Activated CD4-positive, alpha-beta T cell treated with anti-CD3 and anti-CD28 coated beads for 36 hours (primary cell): ENCODE measurements around the gene ZNF747. TPM values are rescaled to one million over a fixed set of nuclear protein-coding genes. Genes with fewer than 3 reads are reported as not detected.

Experiments
- ATAC-seq: fragments of 200-7000 bp; cut with Tn5 transposase; one replicate; pipeline ENCODE4 v1.10.0; 2021; ENCODE audit warnings: mild to moderate bottlenecking, moderate library complexity
- CTCF ChIA-PET: fragments of 350-600 bp; sonication (Branson Sonifier 250); formaldehyde crosslinking; loops from one replicate; lab custom pipeline; 2021; ENCODE audit warnings: antibody characterized with exemption; lab: Charles Lee
- POLR2A ChIA-PET: fragments of 350-600 bp; sonication (Branson Sonifier 250); formaldehyde crosslinking; loops from one replicate; lab custom pipeline; 2021; ENCODE audit warnings: antibody characterized with exemption, inconsistent platforms; lab: Charles Lee
- DNase-seq: peaks from one replicate; pipeline ENCODE4 v3.0.0-alpha.2; 2020
- H3K27ac Mint-ChIP-seq: one replicate; pipeline ENCODE4 v1.8.0; 2021; ENCODE audit warnings: mixed read lengths
- H3K27me3 Mint-ChIP-seq: one replicate; pipeline ENCODE4 v1.8.0; 2021; ENCODE audit warnings: mixed read lengths
- H3K36me3 Mint-ChIP-seq: one replicate; pipeline ENCODE4 v1.8.0; 2021; ENCODE audit warnings: low read depth, mixed read lengths
- H3K4me1 Mint-ChIP-seq: one replicate; pipeline ENCODE4 v1.8.0; 2021; ENCODE audit warnings: mixed read lengths
- H3K4me3 Mint-ChIP-seq: one replicate; pipeline ENCODE4 v1.8.0; 2021; ENCODE audit warnings: mild to moderate bottlenecking, moderate library complexity, mixed read lengths
- H3K9me3 Mint-ChIP-seq: one replicate; pipeline ENCODE4 v1.8.0; 2021; ENCODE audit warnings: low read depth, mixed read lengths
- intact Hi-C, 2 experiments: fragments of 100-400 bp; cut with DNase I in 1 of 2; cut with micrococcal nuclease in 1 of 2; formaldehyde crosslinking; loops; one replicate each; pipeline versions ENCODE4 v1.14.2 to v1.15.1; 2022 to 2024; cut with DNase I, micrococcal nuclease
- total RNA-seq, 2 experiments: library from RNA; stranded (reverse); gene quantifications; one replicate each; pipeline ENCODE4 v1.2.3, GENCODE V29; 2021

ZNF747 gene
- total RNA-seq, 2 experiments from 2014 or later, result 6.3 to 8.0 TPM

DNA sequence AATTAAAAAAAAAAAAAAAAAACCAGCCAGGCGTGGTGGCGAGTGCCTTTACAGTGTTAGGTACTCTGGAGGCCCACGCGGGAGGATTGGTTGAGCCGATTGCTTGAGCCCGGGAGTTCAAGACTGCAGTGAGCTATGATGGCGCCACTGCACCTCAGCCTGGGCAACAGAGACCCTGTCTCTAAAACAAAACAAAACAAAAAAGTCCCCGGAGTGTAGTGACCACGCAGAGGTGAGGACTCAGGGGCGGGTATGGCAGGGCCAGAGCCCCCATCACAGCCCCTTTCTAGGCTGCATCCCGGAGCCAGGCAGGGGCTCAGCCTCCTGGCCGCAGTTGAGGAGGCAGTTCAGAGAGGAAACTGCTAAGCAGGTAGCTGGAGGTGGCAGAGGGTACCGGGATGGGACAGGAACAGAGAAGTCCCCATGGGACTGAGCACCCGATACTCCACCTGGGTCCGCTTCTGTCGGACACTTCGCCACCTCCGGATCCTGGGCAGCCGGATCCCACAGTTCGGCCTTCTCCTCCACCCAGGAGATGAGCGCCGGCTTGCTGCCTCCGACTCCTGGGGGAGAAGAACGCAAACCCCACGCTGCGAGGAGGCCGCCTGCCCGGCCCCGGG, 800 bp downstream of the ZNF747 start:
- peak; percentile 2 for ATAC-seq
- ChIA-PET CTCF (interaction anchor here (0.6 to 3.2 kb wide), 8 partner anchors 12 to 104 kb away, joined by 3 to 30 read pairs (median 10); partner anchors contain the start of genes DCTPP1 and ZNF764), POLR2A (interaction anchor here (0.6 to 3.2 kb wide), 7 partner anchors 16 to 893 kb away, joined by 3 to 30 read pairs (median 5); partner anchors contain the start of genes DCTPP1, ZNF688 and ZNF764)
- Mint-ChIP-seq H3K9me3 (no peaks in the 10 kb centered on the region), H3K36me3 (peaks cover 49% of the 10 kb centered on the region), H3K4me1 (peaks cover 48% of the 10 kb centered on the region), H3K27me3 (no peaks in the 10 kb centered on the region), H3K27ac (peak overlapping the region; percentile 96), H3K4me3 (peak overlapping the region; percentile 91)
- peak; percentile 57 for DNase-seq
- intact Hi-C loops, result loop anchor here (1.0 to 5.0 kb wide), 6 partner anchors 8 to 163 kb away; partner anchors contain the start of genes DCTPP1 (in 1 of the 2), TBC1D10B (in 1 of the 2), ZNF768 (in 1 of the 2) and ZNF785 (in 1 of the 2)

GRCh38 chr16:30533146-30533522, 1.5 kb downstream of the ZNF747 start:
- DNase-seq (no peak), ATAC-seq (no peak)
- POLR2A ChIA-PET, result interaction anchor here (0.8 to 3.2 kb wide), 2 partner anchors 25 to 45 kb away, joined by 3 to 30 read pairs; partner anchors contain the start of gene ZNF764
- Mint-ChIP-seq H3K9me3 (no peaks in the 10 kb centered on the region), H3K4me1 (peaks cover 54% of the 10 kb centered on the region), H3K4me3 (peak overlapping the region; percentile 91), H3K27ac (peak overlapping the region; percentile 85), H3K36me3 (peaks cover 45% of the 10 kb centered on the region), H3K27me3 (no peaks in the 10 kb centered on the region)
- CTCF ChIA-PET, result interaction anchor here (1.6 to 3.2 kb wide), 2 partner anchors 60 to 103 kb away, joined by 5 to 30 read pairs; partner anchors contain the start of gene DCTPP1
- intact Hi-C loops, result loop anchor here in 1 of 2 experiments (5.0 kb wide), 1 partner anchor 41 kb away; no protein-coding TSS in a partner anchor

DNA sequence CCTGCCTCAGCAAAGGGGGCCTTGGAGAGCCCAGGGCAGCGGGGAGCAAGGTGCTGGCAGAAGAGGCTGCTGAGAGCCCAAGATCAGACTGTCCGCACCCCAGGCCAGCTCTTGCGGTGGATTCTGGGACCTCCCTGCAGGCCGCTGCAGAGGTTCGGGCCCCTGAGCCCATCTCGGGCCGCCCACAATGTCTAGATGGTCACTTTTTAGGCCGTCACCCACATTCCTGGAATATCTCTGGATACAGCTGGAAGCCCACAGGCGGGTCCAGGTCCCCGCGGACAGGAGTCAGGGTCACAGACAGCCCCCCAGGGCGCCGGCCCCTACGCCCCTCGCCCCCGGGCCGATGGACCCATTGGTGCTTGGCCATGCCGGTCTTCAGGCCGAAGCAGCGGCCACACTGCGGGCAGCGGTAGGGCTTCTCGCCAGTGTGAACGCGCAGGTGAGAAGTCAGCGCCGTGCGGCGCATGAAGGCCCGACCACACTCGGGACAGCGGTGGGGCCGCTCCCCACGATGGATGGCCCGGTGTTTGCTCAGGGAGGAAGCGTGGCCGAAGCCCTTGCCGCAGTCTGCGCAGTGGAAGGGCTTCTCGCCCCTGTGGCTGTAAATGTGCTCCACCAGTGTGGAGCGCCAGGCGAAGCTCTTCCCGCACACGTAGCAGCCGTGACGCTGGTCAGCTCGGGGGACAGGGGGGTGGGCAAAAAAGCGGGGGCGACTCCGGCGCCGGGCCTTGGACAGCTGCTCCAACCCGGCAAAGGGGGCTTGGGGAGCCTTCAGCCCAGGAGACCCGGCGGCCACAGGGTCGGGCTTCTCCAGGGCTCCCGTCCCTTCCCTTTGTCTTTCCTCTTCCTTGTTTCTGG, 2.1 kb downstream of the ZNF747 start:
- CTCF ChIA-PET, result interaction anchor here (1.6 kb wide), 1 partner anchor 59 kb away, joined by 5 read pairs; no protein-coding TSS in a partner anchor
- H3K4me1 Mint-ChIP-seq, result peaks cover 54% of the 10 kb centered on the region

GRCh38 chr16:30530163-30531037, 4.3 kb downstream of the ZNF747 start:
- CTCF ChIA-PET, result interaction anchor here (0.5 to 1.4 kb wide), 6 partner anchors 28 to 437 kb away, joined by 3 to 4 read pairs (median 3); partner anchors contain the start of genes DCTPP1 and ZNF764
- Mint-ChIP-seq H3K9me3 (no peaks in the 10 kb centered on the region), H3K4me3 (no peak overlapping the region), H3K27ac (peak overlapping the region; percentile 43), H3K27me3 (no peaks in the 10 kb centered on the region), H3K4me1 (peaks cover 43% of the 10 kb centered on the region), H3K36me3 (peaks cover 20% of the 10 kb centered on the region)
- no peak for ATAC-seq
- POLR2A ChIA-PET, result interaction anchor here (0.6 kb wide), 1 partner anchor 28 kb away, joined by 4 read pairs; no protein-coding TSS in a partner anchor
- DNase-seq, result no peak
- intact Hi-C loops, result loop anchor here in 1 of 2 experiments (5.0 kb wide), 1 partner anchor 38 kb away; no protein-coding TSS in a partner anchor

More for the DNA sequence above, 2.1 kb downstream of the ZNF747 start:
- POLR2A ChIA-PET, result no interaction called here
- intact Hi-C loops, result loop anchor here in 1 of 2 experiments (5.0 kb wide), 1 partner anchor 40 kb away; no protein-coding TSS in a partner anchor
- ATAC-seq (no peak), DNase-seq (no peak)
- Mint-ChIP-seq H3K27ac (no peak overlapping the region), H3K27me3 (no peaks in the 10 kb centered on the region), H3K36me3 (peaks cover 39% of the 10 kb centered on the region), H3K9me3 (no peaks in the 10 kb centered on the region), H3K4me3 (peak overlapping the region; percentile 91)

GRCh38 chr16:30528799-30529457, 5.7 kb downstream of the ZNF747 start:
- POLR2A ChIA-PET, result interaction anchor here (0.5 kb wide), 1 partner anchor 21 kb away, joined by 4 read pairs; no protein-coding TSS in a partner anchor
- CTCF ChIA-PET, result interaction anchor here (0.7 to 0.8 kb wide), 2 partner anchors 106 to 163 kb away, joined by 3 read pairs; no protein-coding TSS in a partner anchor
- Mint-ChIP-seq H3K27me3 (no peaks in the 10 kb centered on the region), H3K9me3 (no peaks in the 10 kb centered on the region), H3K27ac (no peak overlapping the region), H3K36me3 (peaks cover 20% of the 10 kb centered on the region), H3K4me3 (no peak overlapping the region), H3K4me1 (peaks cover 43% of the 10 kb centered on the region)
- DNase-seq, result no peak
- intact Hi-C loops, result loop anchor here in 1 of 2 experiments (5.0 kb wide), 1 partner anchor 72 kb away; no protein-coding TSS in a partner anchor
- no peak for ATAC-seq

GRCh38 chr16:30527635-30528178, 7.0 kb downstream of the ZNF747 start:
- Mint-ChIP-seq H3K36me3 (peaks cover 13% of the 10 kb centered on the region), H3K9me3 (no peaks in the 10 kb centered on the region), H3K4me1 (peaks cover 37% of the 10 kb centered on the region), H3K27ac (peak overlapping the region; percentile 62), H3K27me3 (no peaks in the 10 kb centered on the region), H3K4me3 (peak overlapping the region; percentile 55)
- POLR2A ChIA-PET, result interaction anchor here (0.8 to 1.1 kb wide), 4 partner anchors 8 to 70 kb away, joined by 3 to 8 read pairs (median 4); no protein-coding TSS in a partner anchor
- intact Hi-C loops, result loop anchor here (1.0 to 5.0 kb wide), 19 partner anchors 31 to 547 kb away; partner anchors contain the start of genes DCTPP1 (in 2 of the 2), ZNF764 (in 2 of the 2), FBRS (in 1 of the 2) and ITGAL (in 1 of the 2)
- CTCF ChIA-PET, result interaction anchor here (0.7 to 1.2 kb wide), 3 partner anchors 43 to 107 kb away, joined by 3 to 4 read pairs (median 3); no protein-coding TSS in a partner anchor
- DNase-seq, result peak; percentile 41
- ATAC-seq, result no peak

DNA sequence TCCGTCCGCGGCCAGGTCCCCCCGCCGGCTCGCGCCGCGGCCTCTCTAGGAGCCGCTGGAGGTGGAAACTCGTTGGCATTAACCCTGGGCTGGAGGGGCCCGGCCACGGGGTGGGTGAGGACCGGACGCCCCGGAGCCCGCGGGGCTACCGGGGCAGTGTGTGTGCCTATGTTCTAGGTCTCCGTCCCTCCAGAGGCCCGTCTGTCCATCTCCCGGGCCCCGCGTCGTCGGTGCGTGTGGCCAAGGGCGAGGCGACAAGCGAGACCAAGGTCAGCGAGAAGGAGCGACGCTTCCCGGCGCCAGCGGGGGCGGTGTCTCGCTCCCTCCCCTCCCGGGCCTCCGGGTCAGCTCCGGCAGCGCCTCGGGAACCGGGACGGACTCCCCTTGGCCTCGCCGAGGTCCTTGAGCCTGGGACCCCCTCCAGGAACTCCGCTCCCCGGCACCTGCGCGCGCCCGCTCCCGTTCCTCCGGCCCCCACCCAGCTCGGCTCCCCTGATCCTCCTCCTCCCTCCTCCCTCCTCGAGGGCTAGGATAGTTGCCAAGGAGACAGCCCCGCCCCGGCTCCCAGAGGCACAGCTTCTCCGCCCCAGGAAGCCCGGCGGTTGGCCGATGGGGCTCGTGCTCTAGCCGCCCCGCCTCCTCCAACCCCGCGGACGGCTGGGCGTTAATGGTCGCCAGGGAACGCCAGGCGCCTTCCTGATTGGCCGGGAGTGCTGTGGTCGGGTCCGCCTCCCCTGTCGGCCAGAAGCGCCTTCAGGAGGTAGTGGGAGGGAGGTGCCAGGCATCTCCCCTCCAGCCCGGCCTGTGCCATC, 7.6 kb downstream of the ZNF747 start:
- ATAC-seq (peak; percentile 93), DNase-seq (peak; percentile 98)
- CTCF ChIA-PET, result interaction anchor here (0.7 to 1.2 kb wide), 4 partner anchors 10 to 97 kb away, joined by 3 to 4 read pairs (median 4); partner anchors contain the start of gene DCTPP1
- Mint-ChIP-seq H3K4me3 (peak overlapping the region; percentile 55), H3K27ac (peak overlapping the region; percentile 62), H3K27me3 (no peaks in the 10 kb centered on the region), H3K4me1 (peaks cover 37% of the 10 kb centered on the region), H3K36me3 (peaks cover 17% of the 10 kb centered on the region), H3K9me3 (no peaks in the 10 kb centered on the region)
- POLR2A ChIA-PET, result interaction anchor here (0.6 to 1.1 kb wide), 8 partner anchors 9 to 123 kb away, joined by 3 to 8 read pairs (median 4); no protein-coding TSS in a partner anchor
- intact Hi-C loops, result loop anchor here (1.0 to 5.0 kb wide), 21 partner anchors 7 to 547 kb away; partner anchors contain the start of genes DCTPP1 (in 2 of the 2), ZNF764 (in 2 of the 2), FBRS (in 1 of the 2) and ITGAL (in 1 of the 2)

GRCh38 chr16:30526137-30526822, 8.4 kb downstream of the ZNF747 start, which contains the start of gene ZNF768:
Gene ZNF768, minus strand, starts transcription at chr16:30526566. Its CDS starts 153 bp downstream, at chr16:30526413.
- ChIA-PET POLR2A (interaction anchor here (0.7 to 1.2 kb wide), 2 partner anchors 36 to 108 kb away, joined by 3 read pairs; no protein-coding TSS in a partner anchor), CTCF (interaction anchor here (0.8 to 1.0 kb wide), 4 partner anchors 45 to 408 kb away, joined by 3 to 5 read pairs (median 3); partner anchors contain the start of gene DCTPP1)
- H3K36me3 Mint-ChIP-seq, result peaks cover 21% of the 10 kb centered on the region
- intact Hi-C loops, result loop anchor here (1.0 to 5.0 kb wide), 9 partner anchors 8 to 156 kb away; partner anchors contain the start of genes DCTPP1 (in 1 of the 2), ITGAL (in 1 of the 2), PRR14 (in 1 of the 2) and TBC1D10B (in 1 of the 2)
- peak within 1 kb of the TSS; percentile 62 for H3K27ac Mint-ChIP-seq
- peak within 1 kb of the TSS; percentile 73 for H3K4me3 Mint-ChIP-seq
- H3K27me3 Mint-ChIP-seq, result no peaks in the 10 kb centered on the region
- DNase-seq (peak; percentile 51), ATAC-seq (no peak)
- no peaks in the 10 kb centered on the region for H3K9me3 Mint-ChIP-seq
- H3K4me1 Mint-ChIP-seq, result peaks cover 36% of the 10 kb centered on the region
